GM19035 (cell line): ENCODE measurements around the gene PDX1.

ENCODE experiments used
- ATAC-seq: cut with Tn5 transposase; IDR thresholded peaks from one replicate; pipeline ENCODE4 v1.9.1; 2021; ENCODE audit not compliant: unreplicated experiment

The PDX1 gene

DNA sequence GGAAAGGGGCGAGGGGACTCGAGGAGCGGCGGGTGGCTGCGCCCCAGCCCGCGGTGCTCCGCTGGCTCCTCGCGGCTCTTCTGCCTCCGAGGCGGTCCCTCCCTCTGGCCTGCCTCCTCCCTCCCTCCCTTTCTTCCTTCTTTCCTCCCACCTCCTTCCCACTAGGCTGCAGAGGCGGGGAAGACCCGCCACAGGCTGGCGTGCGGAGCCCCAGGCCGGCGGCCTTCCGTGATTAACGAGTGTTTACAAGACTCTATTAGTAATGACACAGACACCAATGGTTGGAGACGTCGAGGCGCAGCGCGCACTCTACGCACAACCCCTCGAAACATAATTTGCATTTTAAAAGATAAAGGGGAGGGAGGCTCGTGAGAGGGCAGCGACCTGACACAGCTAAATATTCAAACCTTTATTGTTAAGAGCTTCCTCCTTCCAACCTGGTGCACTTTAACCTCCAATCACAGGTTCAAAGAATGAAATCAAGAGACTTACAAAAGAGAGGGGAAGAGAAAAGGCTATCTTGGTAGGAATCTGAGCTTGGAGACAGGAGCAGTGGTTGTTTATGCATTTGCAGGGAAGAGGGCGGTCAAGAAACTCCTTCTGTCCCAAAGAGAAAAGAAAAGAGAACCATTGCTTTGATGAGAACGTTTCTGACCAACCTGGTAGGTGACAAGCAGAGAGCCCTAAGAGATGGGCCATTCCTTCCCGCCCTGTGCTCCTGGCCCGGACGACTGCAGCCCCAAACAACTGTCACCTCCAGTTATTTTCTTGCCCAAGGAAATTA lies 49.5 kb downstream of the PDX1 start, which contains the start of gene CDX2:
CDX2 (minus strand) TSS at position 234 of the 784 bp plus-strand sequence. CDS start 309 bp downstream, outside the sequence.
- ATAC-seq: no peak

DNA sequence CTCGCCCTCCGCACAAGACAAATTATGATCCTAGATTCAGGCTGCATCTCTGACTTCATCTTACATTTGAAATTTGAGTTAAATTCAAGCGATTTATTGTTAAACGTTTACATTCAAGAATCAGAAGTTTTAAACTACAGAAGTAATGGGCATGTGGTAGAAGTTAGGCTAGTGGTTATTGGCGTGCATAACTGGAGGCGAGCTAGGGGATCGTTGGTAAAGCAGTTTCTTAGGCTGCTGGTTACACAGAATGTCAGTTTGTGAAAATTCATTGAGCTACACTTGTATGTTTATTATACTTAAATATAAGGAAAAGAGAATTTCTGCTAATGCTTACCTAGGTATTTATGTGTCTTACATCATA lies 50.0 kb downstream of the PDX1 start:
- no peak for ATAC-seq

DNA sequence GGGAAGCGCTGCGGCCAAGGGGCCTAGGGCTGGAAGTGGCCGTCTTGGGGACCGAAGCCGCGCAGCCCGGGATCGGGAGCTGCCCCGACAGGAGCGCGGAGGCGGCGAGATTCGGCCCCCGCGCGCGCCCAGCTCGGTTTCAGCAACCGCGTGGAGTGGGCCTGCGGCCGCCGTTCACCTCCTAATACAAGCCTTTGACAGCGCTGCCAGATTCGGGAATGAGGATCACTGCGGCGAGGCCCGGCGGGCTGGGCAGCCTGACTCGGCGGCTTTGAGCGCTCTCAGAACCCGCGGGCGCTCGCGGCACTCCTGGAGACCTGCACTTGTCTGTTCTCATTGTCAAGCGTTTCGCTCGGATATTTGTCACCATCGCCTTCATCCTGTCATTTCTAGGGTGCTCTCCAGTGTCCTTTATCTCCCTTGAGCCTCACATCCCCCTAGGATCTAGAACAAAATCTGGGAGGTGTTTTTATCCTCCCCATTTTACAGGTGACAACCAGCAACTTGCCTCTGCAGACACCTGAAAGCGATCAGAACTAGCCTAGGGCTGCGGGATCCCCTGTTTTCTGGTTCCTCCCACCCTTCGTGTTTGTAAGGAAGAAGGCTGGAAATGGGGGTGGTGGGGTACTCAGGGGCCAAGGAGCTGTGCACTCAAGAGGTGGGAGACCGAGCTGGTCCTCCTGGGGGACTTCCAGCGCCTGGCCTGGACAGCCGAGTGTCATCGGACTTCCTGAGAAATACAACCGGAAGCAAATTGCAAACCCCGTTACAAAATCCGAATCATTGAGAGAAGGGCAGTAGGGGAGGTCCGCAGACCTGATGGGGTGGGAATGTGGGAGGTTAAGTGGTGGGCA lies 50.8 kb downstream of the PDX1 start:
- no peak for ATAC-seq

DNA sequence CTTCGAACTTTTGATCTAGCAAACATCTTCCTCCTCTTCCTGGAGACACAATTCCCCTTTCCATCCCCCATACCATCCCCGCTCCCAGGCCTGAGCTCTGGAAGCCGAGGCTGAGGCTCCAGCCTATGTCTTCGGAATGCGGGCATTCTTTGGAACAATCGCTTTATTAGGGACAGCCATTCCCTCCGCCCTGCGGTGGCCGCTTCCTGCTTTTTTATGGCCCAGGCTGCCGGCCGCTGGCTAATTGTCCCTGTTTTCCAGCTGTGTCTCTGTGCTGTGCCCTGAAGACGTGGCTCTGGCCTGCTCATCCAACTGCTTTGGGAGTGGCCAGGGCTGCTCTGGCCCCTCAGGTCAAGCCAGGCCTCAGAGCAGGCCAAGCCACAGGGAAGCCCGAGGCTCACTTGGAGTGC lies 51.4 kb downstream of the PDX1 start:
- no peak for ATAC-seq

DNA sequence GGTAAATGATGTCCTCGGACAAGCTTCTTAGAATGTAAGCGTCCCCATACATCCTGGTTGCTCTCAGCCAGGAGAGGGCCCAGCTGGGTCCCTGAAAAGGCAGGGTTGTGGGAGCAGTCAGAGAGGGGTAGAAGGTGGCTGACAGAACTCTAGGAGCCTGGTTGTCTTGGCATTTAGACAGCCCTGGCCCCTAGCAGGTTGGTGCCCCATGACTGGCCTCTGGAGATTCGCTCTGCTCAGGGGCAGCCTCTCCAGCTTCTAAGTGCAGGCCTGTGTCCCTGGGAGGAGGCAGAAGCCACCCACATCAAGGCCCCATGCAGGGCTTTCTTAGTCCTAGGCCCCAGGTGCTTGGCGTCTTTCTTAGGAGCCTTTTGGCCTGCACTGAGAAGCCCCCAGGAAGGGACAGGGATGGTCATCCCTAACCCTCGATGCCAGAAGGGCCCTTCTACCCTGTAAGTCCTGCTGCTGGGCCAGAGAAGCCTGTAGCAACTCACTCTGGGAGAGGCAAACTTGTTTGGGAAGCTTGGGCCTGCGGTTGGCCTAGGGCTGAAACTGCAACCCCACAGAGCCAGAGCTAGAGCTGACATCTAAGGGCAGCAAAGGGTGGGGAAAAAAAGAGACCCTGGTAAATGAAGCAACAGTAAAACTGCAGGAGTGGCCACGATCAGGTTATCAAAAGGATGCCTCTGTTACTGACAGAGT lies 52.1 kb downstream of the PDX1 start:
- no peak for ATAC-seq

DNA sequence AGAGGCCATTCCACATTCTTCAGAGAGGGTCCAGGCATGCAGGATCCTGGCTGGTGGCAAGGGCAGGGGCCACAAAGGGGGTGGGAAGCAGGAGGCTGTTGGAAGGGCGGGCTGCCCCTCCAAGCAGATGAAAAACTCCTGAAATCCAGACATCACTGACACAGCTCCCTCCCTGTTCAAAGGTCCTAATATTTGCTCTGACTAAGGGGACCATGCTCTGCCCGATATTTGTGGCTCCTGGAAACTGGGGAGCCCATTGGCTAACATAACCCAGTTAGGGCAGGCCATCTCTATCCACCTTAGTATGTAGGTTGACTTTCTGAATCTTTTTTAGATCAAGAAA lies 52.6 kb downstream of the PDX1 start:
- no peak for ATAC-seq

DNA sequence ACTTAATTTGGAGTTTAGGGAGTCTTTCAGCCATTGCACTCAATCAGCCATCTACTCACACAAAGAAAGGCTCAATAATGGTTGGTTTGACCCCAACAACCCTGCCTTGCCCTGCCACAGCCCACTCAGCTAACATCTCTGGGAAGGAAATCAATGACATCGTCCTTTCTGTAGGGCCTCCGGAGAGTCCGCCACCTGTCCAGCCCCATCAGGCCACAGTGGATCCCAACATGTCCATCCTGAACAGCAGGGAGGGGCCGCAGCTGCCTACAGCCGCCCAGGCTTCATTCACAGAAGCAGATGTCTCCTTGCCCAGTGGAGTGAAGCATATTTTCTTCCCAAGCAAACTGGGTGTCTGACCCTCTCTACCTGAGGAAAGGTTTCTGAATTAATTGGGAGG lies 53.5 kb downstream of the PDX1 start:
- ATAC-seq: no peak

DNA sequence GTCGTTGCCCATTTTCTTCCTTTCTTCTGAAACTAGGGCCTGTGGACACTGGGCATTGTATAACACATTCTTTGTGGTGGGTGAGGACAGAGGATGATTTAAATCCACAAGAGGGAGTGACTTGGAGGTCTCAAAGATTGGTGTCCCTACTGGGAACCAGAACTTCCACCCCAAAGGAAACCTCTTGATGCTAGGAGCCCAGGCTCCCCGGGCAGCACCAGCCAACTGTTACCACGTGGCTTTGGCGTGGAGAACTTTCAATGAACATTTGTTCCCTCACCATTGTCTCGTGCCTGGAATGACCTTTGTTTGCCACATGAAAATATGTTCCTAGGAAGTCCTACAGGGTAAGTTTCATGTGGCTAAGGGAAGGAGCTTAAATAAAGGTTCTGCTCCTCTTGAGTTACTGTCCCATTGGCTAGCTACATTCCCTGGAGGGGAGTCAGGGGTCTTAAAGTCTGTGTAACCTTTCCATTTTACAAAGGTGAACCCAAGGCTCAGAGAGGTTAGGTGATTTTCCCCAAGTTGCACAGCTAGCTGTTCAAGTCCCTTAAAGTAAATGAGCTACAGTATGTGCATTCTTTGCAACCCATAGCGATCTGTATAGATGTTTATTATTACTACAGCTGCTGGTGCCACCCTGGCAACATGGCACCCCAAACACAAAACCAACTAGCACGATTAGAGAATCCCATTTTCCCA lies 54.3 kb downstream of the PDX1 start:
- no peak for ATAC-seq
